ENCODE measurements around the gene FSD1. TPM values are rescaled to one million over a fixed set of nuclear protein-coding genes. Genes with fewer than 3 reads are reported as not detected.
"Not testable (repeated sequence)": the region's sequence is repeated elsewhere in the genome, so short reads cannot be mapped to it uniquely, and the experiment has no call there.

FSD1 gene
- total RNA-seq, 1 donor from 2014 or later: 15.6 TPM

DNA sequence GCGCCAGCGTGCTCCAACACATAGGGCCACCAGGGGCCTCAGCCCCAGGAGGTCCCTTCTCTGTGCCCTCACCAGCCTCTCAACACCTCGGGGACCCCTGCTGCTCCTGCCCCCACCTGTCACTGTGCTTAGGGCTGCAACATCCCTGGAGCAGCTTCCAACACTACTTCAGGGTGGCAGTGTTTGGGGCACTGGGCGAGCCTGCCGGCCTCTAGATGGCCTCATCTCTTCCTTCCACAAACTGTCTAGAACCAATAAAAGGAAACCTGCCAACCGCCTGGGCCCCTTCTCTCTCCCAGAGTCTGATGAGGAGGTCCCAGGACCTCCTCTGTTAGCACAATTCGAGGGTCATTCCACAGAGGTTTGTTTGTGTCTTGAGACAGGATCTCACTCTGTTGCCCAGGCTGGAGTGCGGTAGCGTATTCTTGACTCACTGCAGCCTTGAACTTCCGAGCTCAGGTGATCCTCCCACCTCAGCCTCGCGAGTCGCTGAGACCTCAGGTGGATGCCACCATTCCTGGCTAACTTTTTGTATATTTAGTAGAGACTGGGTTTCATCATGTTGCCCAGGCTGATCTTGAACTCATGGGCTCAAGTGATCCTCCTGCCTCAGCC, 35.5 kb upstream of the FSD1 start:
- Mint-ChIP-seq H3K27me3 (ENCODE audit: unreplicated experiment) (no peaks in the 10 kb centered on the region), H3K36me3 (ENCODE audit: unreplicated experiment) (peaks cover 14% of the 10 kb centered on the region), H3K27ac (ENCODE audit: unreplicated experiment) (no peak overlapping the region), H3K4me3 (ENCODE audit: unreplicated experiment) (no peak overlapping the region), H3K4me1 (ENCODE audit: unreplicated experiment) (no peaks in the 10 kb centered on the region), H3K9me3 (ENCODE audit: unreplicated experiment) (no peaks in the 10 kb centered on the region)
- TF ChIP-seq, protein P1, sequence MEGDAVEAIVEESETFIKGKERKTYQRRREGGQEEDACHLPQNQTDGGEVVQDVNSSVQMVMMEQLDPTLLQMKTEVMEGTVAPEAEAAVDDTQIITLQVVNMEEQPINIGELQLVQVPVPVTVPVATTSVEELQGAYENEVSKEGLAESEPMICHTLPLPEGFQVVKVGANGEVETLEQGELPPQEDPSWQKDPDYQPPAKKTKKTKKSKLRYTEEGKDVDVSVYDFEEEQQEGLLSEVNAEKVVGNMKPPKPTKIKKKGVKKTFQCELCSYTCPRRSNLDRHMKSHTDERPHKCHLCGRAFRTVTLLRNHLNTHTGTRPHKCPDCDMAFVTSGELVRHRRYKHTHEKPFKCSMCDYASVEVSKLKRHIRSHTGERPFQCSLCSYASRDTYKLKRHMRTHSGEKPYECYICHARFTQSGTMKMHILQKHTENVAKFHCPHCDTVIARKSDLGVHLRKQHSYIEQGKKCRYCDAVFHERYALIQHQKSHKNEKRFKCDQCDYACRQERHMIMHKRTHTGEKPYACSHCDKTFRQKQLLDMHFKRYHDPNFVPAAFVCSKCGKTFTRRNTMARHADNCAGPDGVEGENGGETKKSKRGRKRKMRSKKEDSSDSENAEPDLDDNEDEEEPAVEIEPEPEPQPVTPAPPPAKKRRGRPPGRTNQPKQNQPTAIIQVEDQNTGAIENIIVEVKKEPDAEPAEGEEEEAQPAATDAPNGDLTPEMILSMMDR (IDR thresholded peaks at IDR 0.05): no peak
- DNase-seq (ENCODE audit: extremely low spot score, unreplicated experiment): no peak

DNA sequence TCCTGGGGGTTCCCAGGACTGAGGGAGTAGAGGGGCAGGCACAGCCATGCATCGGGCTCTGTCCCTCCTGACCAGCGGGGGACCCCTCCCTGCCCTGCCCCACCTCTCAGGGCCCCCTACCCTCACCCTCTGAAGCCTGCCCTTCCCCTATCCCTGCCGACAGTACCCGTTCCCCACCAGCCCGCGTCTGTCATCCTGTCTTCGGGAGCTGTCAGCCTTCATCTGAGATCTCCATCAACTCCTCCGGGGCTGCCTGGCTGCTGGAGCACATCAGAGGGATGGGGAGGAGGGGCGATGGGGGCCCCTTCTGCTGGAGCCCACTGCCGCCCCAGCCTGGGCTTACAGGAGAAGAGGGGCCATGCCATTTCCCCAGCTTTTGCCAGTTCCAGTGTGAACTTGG, 31.5 kb upstream of the FSD1 start:
- Mint-ChIP-seq H3K36me3 (ENCODE audit: unreplicated experiment) (peaks cover 5% of the 10 kb centered on the region), H3K9me3 (ENCODE audit: unreplicated experiment) (no peaks in the 10 kb centered on the region), H3K27ac (ENCODE audit: unreplicated experiment) (no peak overlapping the region), H3K4me3 (ENCODE audit: unreplicated experiment) (no peak overlapping the region), H3K27me3 (ENCODE audit: unreplicated experiment) (peaks cover 4% of the 10 kb centered on the region), H3K4me1 (ENCODE audit: unreplicated experiment) (peaks cover 2% of the 10 kb centered on the region)
- TF ChIP-seq, protein P1 (IDR thresholded peaks at IDR 0.05): no peak
- DNase-seq (ENCODE audit: extremely low spot score, unreplicated experiment): no peak

DNA sequence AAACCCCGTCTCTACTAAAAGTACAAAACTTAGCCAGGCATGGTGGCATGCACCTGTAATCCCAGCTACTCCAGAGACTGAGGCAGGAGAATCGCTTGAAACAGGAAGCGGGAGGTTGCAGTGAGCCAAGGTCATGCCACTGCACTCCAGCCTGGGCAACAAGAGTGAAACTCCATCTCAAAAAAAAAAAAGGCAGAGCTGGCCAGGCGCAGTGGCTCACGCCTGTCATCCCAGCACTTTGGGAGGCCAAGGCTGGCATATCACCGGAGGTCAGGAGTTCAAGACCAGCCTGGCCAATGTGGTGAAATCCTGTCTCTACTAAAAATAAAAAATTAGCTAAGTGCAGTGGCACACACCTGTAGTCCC, 30.1 kb upstream of the FSD1 start:
- not testable (repeated sequence) for H3K4me3 Mint-ChIP-seq (ENCODE audit: unreplicated experiment); H3K27ac Mint-ChIP-seq (ENCODE audit: unreplicated experiment); H3K4me1 Mint-ChIP-seq (ENCODE audit: unreplicated experiment); DNase-seq (ENCODE audit: extremely low spot score, unreplicated experiment); H3K9me3 Mint-ChIP-seq (ENCODE audit: unreplicated experiment); H3K36me3 Mint-ChIP-seq (ENCODE audit: unreplicated experiment)
- H3K27me3 Mint-ChIP-seq (ENCODE audit: unreplicated experiment): peaks cover 11% of the 10 kb centered on the region

DNA sequence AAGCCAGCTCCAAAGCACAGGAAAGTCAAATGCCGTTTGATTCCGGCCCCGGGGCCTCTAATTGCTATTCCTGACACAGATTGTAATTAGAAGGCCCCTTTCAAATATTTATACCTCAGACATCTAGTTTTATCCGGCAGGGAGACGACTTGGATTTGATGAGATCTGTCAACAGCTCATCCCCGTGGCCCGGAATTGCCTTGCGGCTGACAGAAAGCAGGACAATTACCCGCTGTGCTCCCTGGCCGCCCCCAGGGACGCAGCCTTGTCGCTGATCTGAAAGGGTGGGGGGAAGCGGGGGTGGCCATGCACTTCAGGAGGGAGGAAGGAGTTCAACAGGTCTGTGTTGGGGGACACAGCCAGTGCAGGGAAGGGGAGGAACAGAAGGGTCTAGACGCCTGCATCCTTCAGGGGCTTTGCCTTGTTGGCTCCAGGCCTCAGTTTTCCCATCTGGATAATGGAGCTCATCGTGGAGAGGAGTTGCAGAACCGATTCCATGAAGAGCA, 27.2 kb upstream of the FSD1 start:
- H3K4me3 Mint-ChIP-seq (ENCODE audit: unreplicated experiment): no peak overlapping the region
- TF ChIP-seq, protein P1 (IDR thresholded peaks at IDR 0.05): no peak
- no peak overlapping the region for H3K27ac Mint-ChIP-seq (ENCODE audit: unreplicated experiment)
- H3K36me3 Mint-ChIP-seq (ENCODE audit: unreplicated experiment): no peaks in the 10 kb centered on the region
- H3K4me1 Mint-ChIP-seq (ENCODE audit: unreplicated experiment): peaks cover 8% of the 10 kb centered on the region
- DNase-seq (ENCODE audit: extremely low spot score, unreplicated experiment): no peak
- peaks cover 32% of the 10 kb centered on the region for H3K27me3 Mint-ChIP-seq (ENCODE audit: unreplicated experiment)
- H3K9me3 Mint-ChIP-seq (ENCODE audit: unreplicated experiment): no peaks in the 10 kb centered on the region

DNA sequence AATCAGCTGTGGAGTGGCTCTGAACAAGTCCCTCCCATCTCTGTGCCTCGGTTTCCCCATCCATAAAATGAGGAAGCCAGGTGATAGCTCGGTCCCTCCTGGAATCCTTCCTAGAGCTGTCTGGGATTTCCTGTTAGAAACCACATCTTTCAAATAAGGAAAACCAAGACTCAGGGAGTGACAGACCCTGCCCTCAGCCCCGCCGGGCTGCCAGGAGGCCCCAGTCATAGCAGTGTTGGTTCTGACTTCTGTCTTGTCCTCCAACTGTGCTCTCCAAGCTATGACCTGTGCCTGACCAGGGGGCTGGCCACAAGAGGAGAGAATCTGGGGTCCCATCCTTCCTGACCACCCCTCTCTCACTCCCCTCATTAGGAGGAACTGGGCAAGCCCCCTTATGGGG, 26.4 kb upstream of the FSD1 start:
- Mint-ChIP-seq H3K9me3 (ENCODE audit: unreplicated experiment) (no peaks in the 10 kb centered on the region), H3K27me3 (ENCODE audit: unreplicated experiment) (peaks cover 34% of the 10 kb centered on the region), H3K4me3 (ENCODE audit: unreplicated experiment) (no peak overlapping the region), H3K4me1 (ENCODE audit: unreplicated experiment) (peaks cover 8% of the 10 kb centered on the region), H3K36me3 (ENCODE audit: unreplicated experiment) (no peaks in the 10 kb centered on the region), H3K27ac (ENCODE audit: unreplicated experiment) (no peak overlapping the region)
- TF ChIP-seq, protein P1 (IDR thresholded peaks at IDR 0.05): no peak
- DNase-seq (ENCODE audit: extremely low spot score, unreplicated experiment): no peak
